Aorta (tissue), 5 donors: ENCODE results near the gene TRPM8. TPM values are rescaled to one million over a fixed set of nuclear protein-coding genes. Genes with fewer than 3 reads are reported as not detected.

Source experiments
- ATAC-seq: fragments of 200-7000 bp; cut with Tn5 transposase; one replicate; pipeline ENCODE4 v1.9.1; 2022; ENCODE audit warnings: moderate library complexity; ENCODE audit not compliant: low FRiP score
- DNase-seq, 2 donors: peaks; one replicate each; pipeline ENCODE4 v3.0.0-alpha.2; 2020
- H3K27ac ChIP-seq, 2 donors: one replicate each; pipeline ENCODE4 v1.5.1; 2013; ENCODE audit warnings: low read length in 2 of 2, mild to moderate bottlenecking in 2 of 2, moderate library complexity in 2 of 2, control low read depth in 1 of 2, inconsistent platforms in 1 of 2, low read depth in 1 of 2
- H3K27me3 ChIP-seq, 2 donors: one replicate each; pipeline ENCODE4 v1.6.1; 2013; ENCODE audit warnings: control low read depth in 1 of 2, low read length in 1 of 2, mild to moderate bottlenecking in 1 of 2, moderate library complexity in 1 of 2; ENCODE audit not compliant: insufficient read depth in 2 of 2, control insufficient read depth in 1 of 2
- H3K36me3 ChIP-seq, 2 donors: one replicate each; pipeline ENCODE4 v1.6.1; 2013; ENCODE audit warnings: control low read depth in 1 of 2, low read length in 1 of 2, mild to moderate bottlenecking in 1 of 2; ENCODE audit not compliant: insufficient read depth in 2 of 2, control insufficient read depth in 1 of 2
- H3K4me1 ChIP-seq, 2 donors: one replicate each; pipeline ENCODE4 v1.6.1; 2013; ENCODE audit warnings: low read length in 2 of 2, control low read depth in 1 of 2, mild to moderate bottlenecking in 1 of 2, moderate library complexity in 1 of 2; ENCODE audit not compliant: insufficient read depth in 2 of 2, control insufficient read depth in 1 of 2
- H3K4me3 ChIP-seq, 2 donors: one replicate each; pipeline ENCODE4 v1.5.1; 2013; ENCODE audit warnings: low read length in 2 of 2, control low read depth in 1 of 2, mild to moderate bottlenecking in 1 of 2
- H3K9me3 ChIP-seq: one replicate; pipeline ENCODE4 v1.6.1; 2013; ENCODE audit warnings: mild to moderate bottlenecking, low read length; ENCODE audit not compliant: control insufficient read depth
- WGBS, 2 donors: extraction: QIAGEN DNeasy Blood & Tissue Kit; methylation state at CpG; one replicate each; pipeline ENCODE4 v1.1.7; 2013; 5-methylcytosine and 5-hydroxymethylcytosine counted together
- intact Hi-C, 2 donors: fragments of 100-400 bp; cut with DNase I; formaldehyde crosslinking; loops; one replicate each; pipeline versions ENCODE4 v1.14.2 to v1.15.0; 2022
- polyA plus RNA-seq, 2 donors: library from polyadenylated mRNA; stranded (reverse); fragments of 200-250 nt; gene quantifications; one replicate each; pipeline ENCODE4 v1.2.3, GENCODE V29; 2013
- total RNA-seq, 2 donors: library from RNA; stranded (reverse); fragmentation: NEBNext Ultra II Directional; extraction: Animal tissue kit (Norgen Biotek cat#: 25700); gene quantifications; one replicate each; pipeline ENCODE4 v1.2.1, GENCODE V29; 2021
- donor health status: healthy with polysubstance abuse.
- donor health status: Bipolar disorder and iron deficiency.
- donor health status: DM: no; HTN: no; CAD: no.
- donor health status: DM: no; HTN: no; CAD: no.
- donor health status: DM: yes; HTN: yes; CAD: no.

Gene TRPM8
- total and polyA plus RNA-seq, 4 donors, result not detected

GRCh38 chr2:233976087-233976486, 58.9 kb downstream of the TRPM8 start:
- no peaks in the 10 kb centered on the region for H3K27me3 ChIP-seq
- DNase-seq, result no peak
- intact Hi-C loops, result loop anchor here in 1 of 2 donors (10.0 kb wide), 1 partner anchor 519 kb away; the partner anchor contains the start of gene ARL4C
- H3K9me3 ChIP-seq, result no peaks in the 10 kb centered on the region
- H3K4me1 ChIP-seq, result no peaks in the 10 kb centered on the region
- no peak overlapping the region for H3K4me3 ChIP-seq
- H3K27ac ChIP-seq, result no peak overlapping the region
- WGBS, 2 donors, result 67 to 72% methylated on average over 5 of the region's 5 CpGs
- ATAC-seq, result no peak
- no peaks in the 10 kb centered on the region for H3K36me3 ChIP-seq

- Histone ChIP-seq H3K36me3 (no peaks in the 10 kb centered on the region), H3K27me3 (no peaks in the 10 kb centered on the region), H3K9me3 (no peaks in the 10 kb centered on the region), H3K27ac (no peak overlapping the region), H3K4me3 (no peak overlapping the region), H3K4me1 (no peaks in the 10 kb centered on the region)
- WGBS, 2 donors, result 42 to 44% methylated on average over 8 of the region's 8 CpGs
- DNase-seq (no peak), ATAC-seq (peak; percentile 41)
- intact Hi-C loops, result loop anchor here in 1 of 2 donors (10.0 kb wide), 1 partner anchor 518 kb away; the partner anchor contains the start of gene ARL4C
Observed at GRCh38 chr2:233976690-233977294, 59.6 kb downstream of the TRPM8 start.

- 55% methylated on average over 8 of the region's 8 CpGs for WGBS, 2 donors
- intact Hi-C loops, result loop anchor here in 1 of 2 donors (10.0 kb wide), 1 partner anchor 517 kb away; the partner anchor contains the start of gene ARL4C
- Histone ChIP-seq H3K4me1 (no peaks in the 10 kb centered on the region), H3K27me3 (no peaks in the 10 kb centered on the region), H3K36me3 (no peaks in the 10 kb centered on the region), H3K9me3 (no peaks in the 10 kb centered on the region), H3K4me3 (no peak overlapping the region), H3K27ac (no peak overlapping the region)
- no peak for ATAC-seq
- no peak for DNase-seq
Observed at GRCh38 chr2:233977296-233977837, 60.2 kb downstream of the TRPM8 start.

GRCh38 chr2:233979748-233980147, 62.6 kb downstream of the TRPM8 start:
- Histone ChIP-seq H3K36me3 (no peaks in the 10 kb centered on the region), H3K4me1 (no peaks in the 10 kb centered on the region), H3K9me3 (no peaks in the 10 kb centered on the region), H3K27me3 (no peaks in the 10 kb centered on the region), H3K27ac (no peak overlapping the region), H3K4me3 (no peak overlapping the region)
- intact Hi-C loops, result loop anchor here in 1 of 2 donors (10.0 kb wide), 1 partner anchor 515 kb away; the partner anchor contains the start of gene ARL4C
- ATAC-seq (no peak), DNase-seq (no peak)
- 38 to 48% methylated on average over 4 of the region's 4 CpGs for WGBS, 2 donors

GRCh38 chr2:233980955-233981561, 63.9 kb downstream of the TRPM8 start:
- intact Hi-C loops, result no loop called here
- Histone ChIP-seq H3K4me1 (no peaks in the 10 kb centered on the region), H3K9me3 (peaks cover 2% of the 10 kb centered on the region), H3K36me3 (no peaks in the 10 kb centered on the region), H3K27ac (no peak overlapping the region), H3K27me3 (no peaks in the 10 kb centered on the region), H3K4me3 (no peak overlapping the region)
- DNase-seq, result no peak
- WGBS, 2 donors, result 80 to 85% methylated on average over 5 of the region's 5 CpGs
- ATAC-seq, result no peak

- intact Hi-C loops, result no loop called here
- DNase-seq (no peak), ATAC-seq (no peak)
- no peaks in the 10 kb centered on the region for H3K4me1 ChIP-seq
- no peak overlapping the region for H3K27ac ChIP-seq
- 77 to 78% methylated on average over 9 of the region's 9 CpGs for WGBS, 2 donors
- no peak overlapping the region for H3K4me3 ChIP-seq
- H3K27me3 ChIP-seq, result no peaks in the 10 kb centered on the region
- no peaks in the 10 kb centered on the region for H3K36me3 ChIP-seq
- peaks cover 2% of the 10 kb centered on the region for H3K9me3 ChIP-seq
Observed at GRCh38 chr2:233981574-233982420, 64.6 kb downstream of the TRPM8 start.

GRCh38 chr2:233982421-233983121, 65.4 kb downstream of the TRPM8 start:
- 82 to 83% methylated on average over 13 of the region's 13 CpGs for WGBS, 2 donors
- intact Hi-C loops, result no loop called here

GRCh38 chr2:233983445-233983844, 66.3 kb downstream of the TRPM8 start:
- no peak overlapping the region for H3K4me3 ChIP-seq
- no peaks in the 10 kb centered on the region for H3K27me3 ChIP-seq
- no peaks in the 10 kb centered on the region for H3K36me3 ChIP-seq
- H3K4me1 ChIP-seq, result no peaks in the 10 kb centered on the region
- H3K9me3 ChIP-seq, result peaks cover 2% of the 10 kb centered on the region
- no peak overlapping the region for H3K27ac ChIP-seq
- WGBS, 2 donors, result 72 to 73% methylated on average over 6 of the region's 6 CpGs
- ATAC-seq (no peak), DNase-seq (no peak)
- intact Hi-C loops, result no loop called here

More at GRCh38 chr2:233982421-233983121, 65.4 kb downstream of the TRPM8 start:
- DNase-seq (no peak), ATAC-seq (no peak)
- no peak overlapping the region for H3K4me3 ChIP-seq
- no peaks in the 10 kb centered on the region for H3K27me3 ChIP-seq
- H3K27ac ChIP-seq, result no peak overlapping the region
- H3K4me1 ChIP-seq, result no peaks in the 10 kb centered on the region
- no peaks in the 10 kb centered on the region for H3K36me3 ChIP-seq
- H3K9me3 ChIP-seq, result peaks cover 2% of the 10 kb centered on the region
